ENCODE data around the gene PRR20G. TPM values are rescaled to one million over a fixed set of nuclear protein-coding genes. Genes with fewer than 3 reads are reported as not detected.

Gene PRR20G
- total RNA-seq, 5 donors from 2014 or later (not counting 1 experiment from before 2014, with no cell fraction given): not detected

DNA sequence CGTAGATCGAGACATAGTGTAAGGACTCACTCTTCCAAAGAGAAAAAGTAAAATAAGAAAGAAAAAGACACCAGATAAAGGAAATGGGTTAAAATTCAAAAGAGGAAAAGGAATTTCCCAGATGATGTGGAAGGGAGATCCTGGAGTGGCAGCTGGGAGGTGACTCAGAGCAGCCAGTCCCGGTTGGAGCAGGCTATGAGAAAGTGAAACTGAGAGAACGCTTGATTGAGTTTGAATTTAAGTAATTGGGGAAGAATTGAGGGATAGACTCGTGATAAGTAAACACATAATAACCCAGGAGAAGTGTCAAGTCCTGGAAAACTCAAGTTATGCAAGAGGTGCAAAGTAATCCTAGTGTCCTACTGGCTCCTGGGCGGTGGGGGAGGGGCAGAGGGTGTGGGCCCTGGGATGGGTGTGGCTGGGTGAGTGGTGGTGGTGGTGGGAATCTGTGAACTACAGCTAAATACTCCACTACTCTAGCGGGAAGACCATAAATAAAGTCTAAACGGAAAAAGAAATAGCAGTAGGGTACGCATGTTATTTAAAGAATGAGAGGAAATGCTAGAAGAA is 1.2 kb downstream of the PRR20G start:
- no peak overlapping the region for H3K4me3 Mint-ChIP-seq

GRCh38 chr3:127284258-127284657 is 3.6 kb downstream of the PRR20G start:
- Histone ChIP-seq H3K9me3 (no peaks in the 10 kb centered on the region), H3K27me3 (replicated peaks in 1 of 2; ENCODE audit: control insufficient read depth in 2 of 2, extremely low read depth in 1 of 2, insufficient read depth in 2 of 2, low read length in 1 of 2) (peaks cover 0 to 5% of the 10 kb centered on the region in 2 experiments), H3K36me3 (ENCODE audit: control insufficient read depth in 2 of 2, extremely low read depth in 1 of 2, insufficient read depth in 1 of 2, low read length in 1 of 2) (no peaks in the 10 kb centered on the region), H3K4me3 (ENCODE audit: control insufficient read depth in 1 of 2, extremely low read depth in 1 of 2, low read length in 1 of 2) (no peak overlapping the region), H3K4me1 (ENCODE audit: control insufficient read depth in 1 of 2, extremely low read depth in 1 of 2, insufficient read depth in 2 of 2, low read length in 2 of 2) (no peaks in the 10 kb centered on the region), H3K27ac (ENCODE audit: low read length) (no peak overlapping the region)
- CTCF ChIA-PET: no interaction called here
- H3K27ac Mint-ChIP-seq: no peak overlapping the region
- peaks cover 0 to 5% (median 4%) of the 10 kb centered on the region in 3 donors for H3K9me3 Mint-ChIP-seq
- no peaks in the 10 kb centered on the region for H3K4me1 Mint-ChIP-seq
- no peak for ATAC-seq (replicated peaks in 1 of 4)
- peaks cover 3 to 12% of the 10 kb centered on the region in 2 donors for H3K27me3 Mint-ChIP-seq
- POLR2A ChIA-PET: no interaction called here
- no peak for DNase-seq
- no peak overlapping the region for H3K4me3 Mint-ChIP-seq
- 87% methylated on average over 12 of the region's 12 CpGs for WGBS (ENCODE audit: insufficient coverage)
- no peaks in the 10 kb centered on the region for H3K36me3 Mint-ChIP-seq

More for the DNA sequence above, 1.2 kb downstream of the PRR20G start:
- 83% methylated on average over 1 of the region's 9 CpGs for WGBS (ENCODE audit: insufficient coverage)
- Mint-ChIP-seq H3K36me3 (no peaks in the 10 kb centered on the region), H3K27me3 (peaks cover 2 to 8% of the 10 kb centered on the region in 2 donors), H3K9me3 (peaks cover under 1 to 5% (median 4%) of the 10 kb centered on the region in 3 donors), H3K4me1 (no peaks in the 10 kb centered on the region), H3K27ac (no peak overlapping the region)
- peaks cover 0 to 5% of the 10 kb centered on the region in 2 experiments for H3K27me3 ChIP-seq (replicated peaks in 1 of 2; ENCODE audit: control insufficient read depth in 2 of 2, extremely low read depth in 1 of 2, insufficient read depth in 2 of 2, low read length in 1 of 2)
- H3K9me3 ChIP-seq: no peaks in the 10 kb centered on the region
- POLR2A ChIA-PET: no interaction called here
- CTCF ChIA-PET: no interaction called here
- ATAC-seq (replicated peaks in 1 of 4) (no peak), DNase-seq (no peak)
- no peaks in the 10 kb centered on the region for H3K4me1 ChIP-seq (ENCODE audit: control insufficient read depth in 1 of 2, extremely low read depth in 1 of 2, insufficient read depth in 2 of 2, low read length in 2 of 2)
- no peaks in the 10 kb centered on the region for H3K36me3 ChIP-seq (ENCODE audit: control insufficient read depth in 2 of 2, extremely low read depth in 1 of 2, insufficient read depth in 1 of 2, low read length in 1 of 2)
- H3K27ac ChIP-seq (ENCODE audit: low read length): no peak overlapping the region
- no peak overlapping the region for H3K4me3 ChIP-seq (ENCODE audit: control insufficient read depth in 1 of 2, extremely low read depth in 1 of 2, low read length in 1 of 2)

- Histone ChIP-seq H3K27me3 (replicated peaks in 1 of 2; ENCODE audit: control insufficient read depth in 2 of 2, extremely low read depth in 1 of 2, insufficient read depth in 2 of 2, low read length in 1 of 2) (peaks cover 0 to 11% of the 10 kb centered on the region in 2 experiments), H3K36me3 (ENCODE audit: control insufficient read depth in 2 of 2, extremely low read depth in 1 of 2, insufficient read depth in 1 of 2, low read length in 1 of 2) (no peaks in the 10 kb centered on the region), H3K4me3 (ENCODE audit: control insufficient read depth in 1 of 2, extremely low read depth in 1 of 2, low read length in 1 of 2) (no peak overlapping the region), H3K27ac (ENCODE audit: low read length) (no peak overlapping the region), H3K9me3 (no peaks in the 10 kb centered on the region), H3K4me1 (ENCODE audit: control insufficient read depth in 1 of 2, extremely low read depth in 1 of 2, insufficient read depth in 2 of 2, low read length in 2 of 2) (no peaks in the 10 kb centered on the region)
- DNase-seq (no peak), ATAC-seq (replicated peaks in 1 of 4) (no peak)
- peaks cover 16 to 20% of the 10 kb centered on the region in 2 donors for H3K27me3 Mint-ChIP-seq
- POLR2A ChIA-PET: no interaction called here
- CTCF ChIA-PET: no interaction called here
- H3K9me3 Mint-ChIP-seq: peaks cover 0 to 3% (median 0%) of the 10 kb centered on the region in 3 donors
- WGBS (ENCODE audit: insufficient coverage): no CpG with 5 or more reads among the region's 2 CpGs
- H3K4me3 Mint-ChIP-seq: no peak overlapping the region
- no peaks in the 10 kb centered on the region for H3K36me3 Mint-ChIP-seq
- H3K4me1 Mint-ChIP-seq: no peaks in the 10 kb centered on the region
- H3K27ac Mint-ChIP-seq: no peak overlapping the region
These were observed 10.3 kb downstream of the PRR20G start for GRCh38 chr3:127277561-127277960.

- H3K27me3 Mint-ChIP-seq: peaks cover 12 to 20% of the 10 kb centered on the region in 2 donors
- Histone ChIP-seq H3K36me3 (ENCODE audit: control insufficient read depth in 2 of 2, extremely low read depth in 1 of 2, insufficient read depth in 1 of 2, low read length in 1 of 2) (no peaks in the 10 kb centered on the region), H3K27ac (ENCODE audit: low read length) (no peak overlapping the region), H3K9me3 (no peaks in the 10 kb centered on the region), H3K27me3 (replicated peaks in 1 of 2; ENCODE audit: control insufficient read depth in 2 of 2, extremely low read depth in 1 of 2, insufficient read depth in 2 of 2, low read length in 1 of 2) (peaks cover 0 to 11% of the 10 kb centered on the region in 2 experiments), H3K4me3 (ENCODE audit: control insufficient read depth in 1 of 2, extremely low read depth in 1 of 2, low read length in 1 of 2) (no peak overlapping the region), H3K4me1 (ENCODE audit: control insufficient read depth in 1 of 2, extremely low read depth in 1 of 2, insufficient read depth in 2 of 2, low read length in 2 of 2) (no peaks in the 10 kb centered on the region)
- ChIA-PET POLR2A (no interaction called here), CTCF (no interaction called here)
- no peaks in the 10 kb centered on the region for H3K4me1 Mint-ChIP-seq
- H3K27ac Mint-ChIP-seq: no peak overlapping the region
- peaks cover 0 to 3% (median 0%) of the 10 kb centered on the region in 3 donors for H3K9me3 Mint-ChIP-seq
- no peak overlapping the region for H3K4me3 Mint-ChIP-seq
- DNase-seq (no peak), ATAC-seq (replicated peaks in 1 of 4) (no peak)
- no peaks in the 10 kb centered on the region for H3K36me3 Mint-ChIP-seq
These were observed 10.9 kb downstream of the PRR20G start for GRCh38 chr3:127276995-127277394.

- CTCF ChIA-PET: no interaction called here
- no peak overlapping the region for H3K4me3 Mint-ChIP-seq
- peaks cover 0 to 3% (median 0%) of the 10 kb centered on the region in 3 donors for H3K9me3 Mint-ChIP-seq
- H3K27me3 Mint-ChIP-seq: peaks cover 12 to 20% of the 10 kb centered on the region in 2 donors
- H3K27ac ChIP-seq (ENCODE audit: low read length): no peak overlapping the region
- H3K36me3 ChIP-seq (ENCODE audit: control insufficient read depth in 2 of 2, extremely low read depth in 1 of 2, insufficient read depth in 1 of 2, low read length in 1 of 2): no peaks in the 10 kb centered on the region
- peaks cover 0 to 11% of the 10 kb centered on the region in 2 experiments for H3K27me3 ChIP-seq (replicated peaks in 1 of 2; ENCODE audit: control insufficient read depth in 2 of 2, extremely low read depth in 1 of 2, insufficient read depth in 2 of 2, low read length in 1 of 2)
- WGBS (ENCODE audit: insufficient coverage): no CpG with 5 or more reads among the region's 1 CpG
- H3K4me3 ChIP-seq (ENCODE audit: control insufficient read depth in 1 of 2, extremely low read depth in 1 of 2, low read length in 1 of 2): no peak overlapping the region
- H3K4me1 Mint-ChIP-seq: no peaks in the 10 kb centered on the region
- POLR2A ChIA-PET: no interaction called here
- DNase-seq (no peak), ATAC-seq (replicated peaks in 1 of 4) (no peak)
- no peaks in the 10 kb centered on the region for H3K9me3 ChIP-seq
- no peak overlapping the region for H3K27ac Mint-ChIP-seq
- no peaks in the 10 kb centered on the region for H3K4me1 ChIP-seq (ENCODE audit: control insufficient read depth in 1 of 2, extremely low read depth in 1 of 2, insufficient read depth in 2 of 2, low read length in 2 of 2)
- no peaks in the 10 kb centered on the region for H3K36me3 Mint-ChIP-seq
These were observed 11.4 kb downstream of the PRR20G start for GRCh38 chr3:127276396-127276795.

DNA sequence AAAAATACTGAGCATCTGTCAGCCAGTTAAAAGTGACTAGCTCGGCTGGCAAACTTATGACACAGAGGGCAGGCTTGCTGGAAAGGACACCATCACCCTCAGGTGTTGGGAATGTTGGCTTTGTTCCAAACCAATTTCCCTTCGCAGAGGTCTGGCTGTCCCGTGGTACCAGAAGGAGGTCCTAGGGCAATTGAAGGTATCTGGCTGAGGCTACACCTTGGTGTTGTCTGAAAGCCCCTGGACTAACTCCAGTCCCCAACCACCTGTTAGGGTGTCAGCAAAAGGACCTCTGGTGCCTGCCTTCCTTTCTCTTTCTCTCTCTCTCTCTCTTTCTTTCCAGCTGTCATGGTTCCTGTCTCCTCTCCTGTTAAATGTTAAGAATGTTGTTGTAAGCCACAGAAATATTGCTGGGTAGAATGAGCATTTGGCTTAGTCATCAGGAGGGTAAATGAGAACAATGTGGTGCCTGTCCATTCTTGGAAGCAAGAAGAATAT is 12.5 kb downstream of the PRR20G start:
- Histone ChIP-seq H3K4me1 (ENCODE audit: control insufficient read depth in 1 of 2, extremely low read depth in 1 of 2, insufficient read depth in 2 of 2, low read length in 2 of 2) (no peaks in the 10 kb centered on the region), H3K4me3 (ENCODE audit: control insufficient read depth in 1 of 2, extremely low read depth in 1 of 2, low read length in 1 of 2) (no peak overlapping the region), H3K27ac (ENCODE audit: low read length) (no peak overlapping the region), H3K36me3 (ENCODE audit: control insufficient read depth in 2 of 2, extremely low read depth in 1 of 2, insufficient read depth in 1 of 2, low read length in 1 of 2) (no peaks in the 10 kb centered on the region), H3K9me3 (no peaks in the 10 kb centered on the region), H3K27me3 (replicated peaks in 1 of 2; ENCODE audit: control insufficient read depth in 2 of 2, extremely low read depth in 1 of 2, insufficient read depth in 2 of 2, low read length in 1 of 2) (peaks cover 0 to 11% of the 10 kb centered on the region in 2 experiments)
- CTCF ChIA-PET: no interaction called here
- no peaks in the 10 kb centered on the region for H3K36me3 Mint-ChIP-seq
- POLR2A ChIA-PET: no interaction called here
- 50% methylated on average over 2 of the region's 3 CpGs for WGBS (ENCODE audit: insufficient coverage)
- no peak for ATAC-seq (replicated peaks in 1 of 4)
- H3K4me3 Mint-ChIP-seq: no peak overlapping the region
- DNase-seq: no peak
- peaks cover 0 to 3% (median 0%) of the 10 kb centered on the region in 3 donors for H3K9me3 Mint-ChIP-seq
- no peak overlapping the region for H3K27ac Mint-ChIP-seq
- peaks cover 12 to 20% of the 10 kb centered on the region in 2 donors for H3K27me3 Mint-ChIP-seq
- H3K4me1 Mint-ChIP-seq: no peaks in the 10 kb centered on the region

Measured in T-cell (primary cell).